ENCODE results near the gene ULK4. TPM values are rescaled to one million over a fixed set of nuclear protein-coding genes. Genes with fewer than 3 reads are reported as not detected.
"Not testable (repeated sequence)": the region's sequence is repeated elsewhere in the genome, so short reads cannot be mapped to it uniquely, and the experiment has no call there.

ULK4 gene
- total RNA-seq, 1 experiment from 2014 or later, result 4.2 TPM

GRCh38 chr3:41679374-41679773 is 282.5 kb downstream of the ULK4 start:
- Histone ChIP-seq H3K4me3 (ENCODE audit: low read depth, low read length) (no peak overlapping the region), H3K27me3 (replicated peaks; ENCODE audit: control insufficient read depth, insufficient read depth, low read length) (no peaks in the 10 kb centered on the region), H3K4me1 (peaks cover 24% of the 10 kb centered on the region), H3K9me3 (no peaks in the 10 kb centered on the region), H3K36me3 (ENCODE audit: control insufficient read depth, insufficient read depth, low read length) (no peaks in the 10 kb centered on the region)
- POLR2A ChIA-PET, result no interaction called here
- Mint-ChIP-seq H3K4me1 (ENCODE audit: low read depth, unreplicated experiment) (peaks cover 15% of the 10 kb centered on the region), H3K36me3 (ENCODE audit: insufficient read depth, unreplicated experiment) (no peaks in the 10 kb centered on the region), H3K27ac (ENCODE audit: unreplicated experiment) (no peak overlapping the region), H3K27me3 (ENCODE audit: insufficient read depth, unreplicated experiment) (no peaks in the 10 kb centered on the region), H3K9me3 (ENCODE audit: unreplicated experiment) (no peaks in the 10 kb centered on the region), H3K4me3 (ENCODE audit: unreplicated experiment) (no peak overlapping the region)
- CTCF ChIA-PET, result no interaction called here
- BruUV-seq (replicated peaks), result no TSS peak
- DNase-seq, result no peak
- TF ChIP-seq CTCF (IDR thresholded peaks at IDR 0.05; ENCODE audit: insufficient read depth in 1 of 2, low read depth in 1 of 2, low read length in 1 of 2, severe bottlenecking in 1 of 2, unreplicated experiment in 1 of 2), result no peak
- intact Hi-C loops (cut with micrococcal nuclease; ENCODE audit: unreplicated experiment), result no loop called here

- H3K27me3 Mint-ChIP-seq (ENCODE audit: insufficient read depth, unreplicated experiment), result not testable (repeated sequence)
Measured at GRCh38 chr3:41675102-41675501, 286.8 kb downstream of the ULK4 start.

DNA sequence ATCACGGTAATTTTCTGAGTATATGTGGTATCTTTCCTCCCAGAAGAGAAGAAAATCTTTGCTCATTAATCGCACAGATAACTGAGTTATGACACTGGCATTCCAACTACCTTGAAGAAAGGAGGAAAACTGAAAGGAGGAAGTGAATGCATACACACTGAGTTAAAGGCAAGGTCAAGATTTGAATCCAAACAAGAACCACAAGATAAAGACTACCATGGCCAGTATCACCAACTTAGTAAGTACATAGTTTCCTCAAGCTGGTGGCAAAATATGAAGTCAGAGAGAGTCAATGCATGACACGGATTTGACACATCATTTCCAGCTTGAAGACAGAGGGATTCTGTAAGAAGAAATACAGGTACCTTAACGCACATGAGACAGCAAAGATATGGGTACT is 287.5 kb downstream of the ULK4 start:
- Histone ChIP-seq H3K4me3 (ENCODE audit: low read depth, low read length) (no peak overlapping the region), H3K36me3 (ENCODE audit: control insufficient read depth, insufficient read depth, low read length) (no peaks in the 10 kb centered on the region), H3K9me3 (no peaks in the 10 kb centered on the region), H3K27me3 (replicated peaks; ENCODE audit: control insufficient read depth, insufficient read depth, low read length) (no peaks in the 10 kb centered on the region), H3K4me1 (no peaks in the 10 kb centered on the region)
- intact Hi-C loops (cut with micrococcal nuclease; ENCODE audit: unreplicated experiment), result no loop called here
- Mint-ChIP-seq H3K9me3 (ENCODE audit: unreplicated experiment) (no peaks in the 10 kb centered on the region), H3K27me3 (ENCODE audit: insufficient read depth, unreplicated experiment) (no peaks in the 10 kb centered on the region), H3K4me1 (ENCODE audit: low read depth, unreplicated experiment) (no peaks in the 10 kb centered on the region), H3K27ac (ENCODE audit: unreplicated experiment) (no peak overlapping the region), H3K36me3 (ENCODE audit: insufficient read depth, unreplicated experiment) (no peaks in the 10 kb centered on the region), H3K4me3 (ENCODE audit: unreplicated experiment) (no peak overlapping the region)
- DNase-seq, result no peak
- POLR2A ChIA-PET, result no interaction called here
- TF ChIP-seq CTCF (IDR thresholded peaks at IDR 0.05; ENCODE audit: insufficient read depth in 1 of 2, low read depth in 1 of 2, low read length in 1 of 2, severe bottlenecking in 1 of 2, unreplicated experiment in 1 of 2), result no peak
- CTCF ChIA-PET, result no interaction called here
- no TSS peak for BruUV-seq (replicated peaks)

More at GRCh38 chr3:41675102-41675501, 286.8 kb downstream of the ULK4 start:
- intact Hi-C loops (cut with micrococcal nuclease; ENCODE audit: unreplicated experiment); H3K4me1 Mint-ChIP-seq (ENCODE audit: low read depth, unreplicated experiment); H3K27me3 ChIP-seq (replicated peaks; ENCODE audit: control insufficient read depth, insufficient read depth, low read length); CTCF ChIA-PET; H3K27ac Mint-ChIP-seq (ENCODE audit: unreplicated experiment); BruUV-seq (replicated peaks); H3K36me3 ChIP-seq (ENCODE audit: control insufficient read depth, insufficient read depth, low read length); H3K4me3 Mint-ChIP-seq (ENCODE audit: unreplicated experiment); H3K4me3 ChIP-seq (ENCODE audit: low read depth, low read length); H3K4me1 ChIP-seq; H3K9me3 ChIP-seq; H3K36me3 Mint-ChIP-seq (ENCODE audit: insufficient read depth, unreplicated experiment); POLR2A ChIA-PET; H3K9me3 Mint-ChIP-seq (ENCODE audit: unreplicated experiment); DNase-seq: not testable (repeated sequence)

DNA sequence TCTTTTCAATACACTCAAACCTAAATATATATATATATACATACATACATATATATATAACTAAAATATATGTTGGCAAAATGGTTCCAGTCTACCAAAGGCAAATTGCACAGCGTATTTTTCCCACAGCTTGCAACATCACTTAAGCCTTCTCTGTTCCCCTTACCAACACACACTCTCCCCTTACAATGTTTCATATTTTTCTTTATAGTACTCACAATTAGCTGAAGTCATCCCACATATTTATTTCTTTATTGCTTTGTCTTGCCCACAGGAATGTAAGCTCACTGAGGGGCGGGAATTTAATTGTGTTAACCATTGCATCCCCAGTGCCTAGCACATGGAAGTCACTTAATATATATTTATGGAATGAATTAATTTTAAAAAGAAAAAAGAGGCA is 288.3 kb downstream of the ULK4 start:
- intact Hi-C loops (cut with micrococcal nuclease; ENCODE audit: unreplicated experiment), result no loop called here
- no peaks in the 10 kb centered on the region for H3K9me3 ChIP-seq
- POLR2A ChIA-PET, result no interaction called here
- no peak for TF ChIP-seq CTCF (IDR thresholded peaks at IDR 0.05; ENCODE audit: insufficient read depth in 1 of 2, low read depth in 1 of 2, low read length in 1 of 2, severe bottlenecking in 1 of 2, unreplicated experiment in 1 of 2)
- Mint-ChIP-seq H3K4me3 (ENCODE audit: unreplicated experiment) (no peak overlapping the region), H3K36me3 (ENCODE audit: insufficient read depth, unreplicated experiment) (no peaks in the 10 kb centered on the region), H3K27ac (ENCODE audit: unreplicated experiment) (no peak overlapping the region), H3K27me3 (ENCODE audit: insufficient read depth, unreplicated experiment) (no peaks in the 10 kb centered on the region), H3K4me1 (ENCODE audit: low read depth, unreplicated experiment) (no peaks in the 10 kb centered on the region), H3K9me3 (ENCODE audit: unreplicated experiment) (no peaks in the 10 kb centered on the region)
- no peaks in the 10 kb centered on the region for H3K4me1 ChIP-seq
- no peak overlapping the region for H3K4me3 ChIP-seq (ENCODE audit: low read depth, low read length)
- no peaks in the 10 kb centered on the region for H3K27me3 ChIP-seq (replicated peaks; ENCODE audit: control insufficient read depth, insufficient read depth, low read length)
- H3K36me3 ChIP-seq (ENCODE audit: control insufficient read depth, insufficient read depth, low read length), result no peaks in the 10 kb centered on the region
- no TSS peak for BruUV-seq (replicated peaks)
- no peak for DNase-seq
- CTCF ChIA-PET, result no interaction called here
